ENCODE results near the gene MAP3K19.

GRCh38 chr2:135043345-135043744 lies 3.9 kb downstream of the MAP3K19 start:
- peak; percentile 22 to 53 (median 37) for TF ChIP-seq CTCF (IDR thresholded peaks at IDR 0.05; ENCODE audit: control extremely low read depth in 1 of 3, insufficient read depth in 1 of 3, low read depth in 1 of 3, low read length in 3 of 3)
- TF ChIP-seq NRF1 (IDR thresholded peaks at IDR 0.05; ENCODE audit: low read depth, low read length), result no peak

Measured in H1 (cell line).